Measurements from ENCODE around the gene ANKRD33B. TPM values are rescaled to one million over a fixed set of nuclear protein-coding genes. Genes with fewer than 3 reads are reported as not detected.
"Not testable (repeated sequence)": the region's sequence is repeated elsewhere in the genome, so short reads cannot be mapped to it uniquely, and the experiment has no call there.

ANKRD33B gene
- total and polyA plus RNA-seq, 5 donors: 1.3 to 2.7 (median 2.3) TPM

DNA sequence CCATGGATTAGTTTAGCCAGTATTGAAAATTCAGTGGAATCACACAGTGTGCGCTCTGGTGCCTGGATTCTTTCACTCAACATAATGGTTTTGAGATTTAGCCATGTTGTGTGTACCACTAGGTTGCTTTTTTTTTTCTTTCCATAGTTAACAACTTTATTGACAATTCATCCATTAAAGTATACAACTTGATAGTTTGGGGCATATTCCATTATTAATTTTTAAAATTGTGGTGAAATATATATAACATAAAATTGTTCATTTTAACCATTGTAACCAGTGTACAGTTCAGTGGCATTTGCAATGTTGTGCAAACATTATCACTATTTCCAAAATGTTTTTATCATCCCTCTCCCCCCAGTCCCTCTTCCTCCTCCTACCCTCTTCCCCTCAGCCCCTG, 35.2 kb downstream of the ANKRD33B start:
- Histone ChIP-seq H3K27me3 (ENCODE audit: control insufficient read depth, insufficient read depth) (no peaks in the 10 kb centered on the region), H3K9me3 (ENCODE audit: control insufficient read depth, low read length) (peaks cover 6% of the 10 kb centered on the region), H3K27ac (ENCODE audit: low read length) (no peak overlapping the region), H3K4me1 (ENCODE audit: control insufficient read depth, insufficient read depth, low read length) (peaks cover 6% of the 10 kb centered on the region), H3K4me3 (ENCODE audit: low read length) (no peak overlapping the region)
- WGBS: 99% methylated on average over 1 of the region's 1 CpG
- no peak for DNase-seq
- intact Hi-C loops (cut with DNase I): no loop called here
- ATAC-seq: no peak

DNA sequence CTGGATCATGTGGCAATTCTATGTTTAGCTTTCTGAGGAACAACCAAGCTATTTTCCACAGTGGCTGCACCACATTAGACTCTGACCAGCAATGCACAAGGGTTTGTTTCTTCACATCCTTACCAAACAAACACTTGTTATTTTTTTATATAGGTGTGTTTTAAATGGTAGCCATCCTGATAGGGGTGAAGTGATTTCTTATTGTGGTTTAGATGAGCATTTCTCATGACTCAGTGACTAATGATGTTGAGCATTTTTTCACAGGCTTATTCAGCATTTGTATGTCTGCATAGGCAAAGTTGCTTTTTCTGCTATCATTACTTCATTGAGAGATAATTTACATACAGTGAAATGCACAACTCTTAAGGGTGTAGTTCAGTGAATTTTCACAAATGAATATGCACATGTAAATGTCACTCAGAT, 36.0 kb downstream of the ANKRD33B start:
- no peak for DNase-seq
- H3K27ac ChIP-seq (ENCODE audit: low read length): no peak overlapping the region
- H3K27me3 ChIP-seq (ENCODE audit: control insufficient read depth, insufficient read depth): no peaks in the 10 kb centered on the region
- peaks cover 6% of the 10 kb centered on the region for H3K9me3 ChIP-seq (ENCODE audit: control insufficient read depth, low read length)
- peaks cover 6% of the 10 kb centered on the region for H3K4me1 ChIP-seq (ENCODE audit: control insufficient read depth, insufficient read depth, low read length)
- no peak for ATAC-seq
- no peak overlapping the region for H3K4me3 ChIP-seq (ENCODE audit: low read length)
- intact Hi-C loops (cut with DNase I): no loop called here

DNA sequence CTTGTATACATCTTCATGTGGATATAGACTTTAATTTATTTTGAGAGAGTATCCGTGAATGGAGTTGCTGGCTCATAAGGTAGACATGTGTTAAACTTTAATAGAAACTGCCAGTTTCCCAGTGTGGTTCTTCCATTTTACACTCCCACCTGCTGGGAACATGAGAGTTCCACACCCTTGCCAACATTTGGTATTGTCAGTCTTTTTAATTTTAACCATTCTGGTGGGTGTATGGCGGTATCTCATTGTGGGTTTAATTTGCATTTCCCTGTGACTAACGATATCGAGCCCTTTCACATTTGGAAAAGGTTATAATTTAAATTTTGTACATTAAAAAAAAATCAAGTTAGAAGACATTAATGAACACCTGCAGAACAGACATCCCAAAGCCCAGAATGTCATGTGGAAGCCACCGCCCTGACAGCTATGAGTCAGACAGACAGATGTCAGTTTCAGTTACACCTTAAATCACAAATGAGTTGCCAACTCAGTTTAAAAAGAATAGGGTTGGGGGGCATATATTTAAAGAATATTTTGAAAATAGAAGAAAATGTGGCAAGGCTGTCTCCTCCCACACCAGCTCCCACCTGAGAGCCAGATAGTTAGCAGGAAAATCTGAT, 36.9 kb downstream of the ANKRD33B start:
- no peak for DNase-seq
- no peaks in the 10 kb centered on the region for H3K4me1 ChIP-seq (ENCODE audit: control insufficient read depth, insufficient read depth, low read length)
- no peak overlapping the region for H3K4me3 ChIP-seq (ENCODE audit: low read length)
- no peaks in the 10 kb centered on the region for H3K27me3 ChIP-seq (ENCODE audit: control insufficient read depth, insufficient read depth)
- 90% methylated on average over 5 of the region's 5 CpGs for WGBS
- intact Hi-C loops (cut with DNase I): no loop called here
- ATAC-seq: no peak
- peaks cover 2% of the 10 kb centered on the region for H3K9me3 ChIP-seq (ENCODE audit: control insufficient read depth, low read length)
- no peak overlapping the region for H3K27ac ChIP-seq (ENCODE audit: low read length)

- H3K4me1 ChIP-seq (ENCODE audit: control insufficient read depth, insufficient read depth, low read length): no peaks in the 10 kb centered on the region
- intact Hi-C loops (cut with DNase I): no loop called here
- peaks cover 2% of the 10 kb centered on the region for H3K9me3 ChIP-seq (ENCODE audit: control insufficient read depth, low read length)
- no peak overlapping the region for H3K4me3 ChIP-seq (ENCODE audit: low read length)
- H3K27ac ChIP-seq (ENCODE audit: low read length): peak overlapping the region; percentile 93
- no peaks in the 10 kb centered on the region for H3K27me3 ChIP-seq (ENCODE audit: control insufficient read depth, insufficient read depth)
- peak; percentile 97 to 98 for ATAC-seq
- peak; percentile 90 to 96 (median 96) for DNase-seq
- WGBS: 9% methylated on average over 19 of the region's 19 CpGs
These were observed 37.6 kb downstream of the ANKRD33B start for GRCh38 chr5:10601246-10602030.

DNA sequence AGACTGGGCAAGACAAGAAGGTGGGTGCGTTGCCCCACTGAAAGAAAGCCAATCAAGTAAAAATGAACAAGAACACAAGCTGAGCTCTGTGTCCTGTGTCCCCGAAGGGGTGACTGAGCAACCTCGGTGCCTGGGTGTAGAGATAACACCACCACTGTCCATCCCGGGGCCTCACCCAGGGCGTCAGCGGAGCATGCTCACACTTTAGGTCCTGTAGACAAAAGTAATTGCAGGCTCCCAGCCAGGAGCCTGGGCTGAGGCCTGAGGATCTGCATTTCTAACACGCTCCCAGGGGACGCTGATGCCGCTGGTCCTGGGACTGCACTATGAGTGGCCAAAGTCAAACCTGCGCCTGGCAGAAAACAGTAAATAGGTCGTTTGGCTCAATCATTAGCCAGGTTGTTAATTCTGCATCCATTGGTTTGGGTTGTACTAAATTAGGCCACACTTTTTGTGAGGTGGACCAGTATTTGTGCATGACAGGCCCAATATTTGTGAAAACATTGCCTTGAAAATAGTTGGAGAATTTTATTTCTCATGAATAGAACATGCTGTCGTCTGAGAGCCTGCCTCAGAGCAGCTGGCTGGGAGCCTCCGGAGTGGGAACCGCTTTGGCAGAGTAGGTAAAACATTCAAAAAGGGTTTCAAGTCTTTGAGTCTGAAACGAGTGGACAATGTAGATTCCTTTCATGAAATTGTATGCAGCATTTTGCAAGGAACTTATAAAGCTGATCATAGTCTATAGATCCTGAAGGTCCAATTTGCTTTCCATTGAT, 38.3 kb downstream of the ANKRD33B start:
- Histone ChIP-seq H3K4me1 (ENCODE audit: control insufficient read depth, insufficient read depth, low read length) (peaks cover 2% of the 10 kb centered on the region), H3K4me3 (ENCODE audit: low read length) (no peak overlapping the region), H3K27ac (ENCODE audit: low read length) (peak overlapping the region; percentile 93), H3K9me3 (ENCODE audit: control insufficient read depth, low read length) (no peaks in the 10 kb centered on the region), H3K27me3 (ENCODE audit: control insufficient read depth, insufficient read depth) (no peaks in the 10 kb centered on the region)
- peak; percentile 25 to 45 for ATAC-seq
- 43% methylated on average over 15 of the region's 15 CpGs for WGBS
- peak; percentile 37 to 88 (median 82) for DNase-seq
- intact Hi-C loops (cut with DNase I): no loop called here

DNA sequence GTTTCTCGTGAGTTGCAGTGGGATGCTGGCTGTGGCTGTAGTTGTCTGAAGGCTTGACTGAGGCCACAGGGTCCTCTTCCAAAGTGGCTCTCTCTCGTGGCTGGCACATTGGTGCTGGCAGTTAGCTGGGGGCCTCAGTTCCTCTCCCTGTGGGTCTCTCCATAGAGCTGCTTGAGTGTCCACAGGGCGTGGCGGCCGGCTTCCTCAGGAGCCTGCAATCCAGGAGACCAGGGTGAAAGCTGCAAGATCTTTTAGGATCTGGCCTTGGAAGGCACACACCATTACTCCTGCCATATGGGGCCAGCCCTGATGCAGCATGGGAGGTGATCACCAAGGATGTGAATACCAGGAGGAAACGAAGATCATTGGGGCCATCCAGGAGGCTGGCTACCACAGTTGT, 41.1 kb downstream of the ANKRD33B start:
- H3K9me3 ChIP-seq (ENCODE audit: control insufficient read depth, low read length): no peaks in the 10 kb centered on the region
- no peaks in the 10 kb centered on the region for H3K27me3 ChIP-seq (ENCODE audit: control insufficient read depth, insufficient read depth)
- H3K27ac ChIP-seq (ENCODE audit: low read length): peak overlapping the region; percentile 42
- DNase-seq: peak in 1 of 3 donors; percentile 32
- peaks cover 9% of the 10 kb centered on the region for H3K4me1 ChIP-seq (ENCODE audit: control insufficient read depth, insufficient read depth, low read length)
- no peak for ATAC-seq
- 88% methylated on average over 6 of the region's 6 CpGs for WGBS
- no peak overlapping the region for H3K4me3 ChIP-seq (ENCODE audit: low read length)
- intact Hi-C loops (cut with DNase I): no loop called here

DNA sequence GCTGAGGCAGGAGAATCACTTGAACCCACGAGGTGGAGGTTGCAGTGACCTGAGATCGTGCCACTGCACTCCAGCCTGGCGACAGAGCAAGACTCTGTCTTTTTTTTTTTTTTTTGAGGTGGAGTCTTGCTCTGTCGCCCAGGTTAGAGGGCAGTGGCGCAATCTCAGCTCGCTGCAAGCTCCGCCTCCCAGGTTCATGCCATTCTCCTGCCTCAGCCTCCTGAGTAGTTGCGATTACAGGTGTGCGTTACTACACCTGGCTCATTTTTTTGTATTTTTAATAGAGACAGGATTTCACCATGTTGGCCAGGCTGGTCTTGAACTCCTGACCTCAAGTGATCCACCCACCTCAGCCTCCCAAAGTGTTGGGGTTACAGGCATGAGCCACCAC, 42.8 kb downstream of the ANKRD33B start:
- H3K9me3 ChIP-seq (ENCODE audit: control insufficient read depth, low read length); ATAC-seq; H3K4me1 ChIP-seq (ENCODE audit: control insufficient read depth, insufficient read depth, low read length); intact Hi-C loops (cut with DNase I); H3K4me3 ChIP-seq (ENCODE audit: low read length); DNase-seq; H3K27me3 ChIP-seq (ENCODE audit: control insufficient read depth, insufficient read depth): not testable (repeated sequence)
- WGBS: 91% methylated on average over 9 of the region's 9 CpGs
- H3K27ac ChIP-seq (ENCODE audit: low read length): peak overlapping the region; percentile 74

GRCh38 chr5:10607023-10607665, 43.3 kb downstream of the ANKRD33B start:
- Histone ChIP-seq H3K4me1 (ENCODE audit: control insufficient read depth, insufficient read depth, low read length) (peaks cover 9% of the 10 kb centered on the region), H3K4me3 (ENCODE audit: low read length) (no peak overlapping the region), H3K9me3 (ENCODE audit: control insufficient read depth, low read length) (no peaks in the 10 kb centered on the region), H3K27me3 (ENCODE audit: control insufficient read depth, insufficient read depth) (no peaks in the 10 kb centered on the region), H3K27ac (ENCODE audit: low read length) (peak overlapping the region; percentile 74)
- ATAC-seq (peak; percentile 80 to 85), DNase-seq (peak; percentile 41 to 82 (median 67))
- 21% methylated on average over 13 of the region's 13 CpGs for WGBS
- intact Hi-C loops (cut with DNase I): no loop called here

DNA sequence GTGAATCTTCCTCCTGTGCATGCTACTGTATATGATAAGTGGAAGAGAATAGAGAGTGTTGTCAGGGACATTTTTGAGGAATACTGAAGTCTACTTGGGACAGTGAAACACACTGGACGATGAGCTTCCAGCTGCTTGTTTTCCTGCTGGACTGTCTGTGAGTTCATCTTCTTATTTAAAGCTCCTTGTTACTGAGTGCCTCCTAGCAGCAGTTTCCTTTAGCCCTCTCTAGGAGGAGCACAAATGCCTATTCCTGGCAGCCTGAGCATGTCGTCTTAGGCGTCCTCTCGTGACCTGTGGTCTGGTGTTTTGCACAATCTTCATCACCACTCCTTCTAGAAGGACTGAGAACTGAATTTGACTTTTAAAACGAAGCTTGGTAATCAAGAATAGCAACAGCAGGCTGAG, 43.8 kb downstream of the ANKRD33B start:
- H3K27ac ChIP-seq (ENCODE audit: low read length): peak overlapping the region; percentile 74
- H3K27me3 ChIP-seq (ENCODE audit: control insufficient read depth, insufficient read depth): no peaks in the 10 kb centered on the region
- H3K9me3 ChIP-seq (ENCODE audit: control insufficient read depth, low read length): no peaks in the 10 kb centered on the region
- WGBS: 4% methylated on average over 5 of the region's 5 CpGs
- H3K4me1 ChIP-seq (ENCODE audit: control insufficient read depth, insufficient read depth, low read length): peaks cover 9% of the 10 kb centered on the region
- DNase-seq (peak in 2 of 3 donors; percentile 60 to 73), ATAC-seq (peak; percentile 91 to 94)
- no peak overlapping the region for H3K4me3 ChIP-seq (ENCODE audit: low read length)
- intact Hi-C loops (cut with DNase I): no loop called here

DNA sequence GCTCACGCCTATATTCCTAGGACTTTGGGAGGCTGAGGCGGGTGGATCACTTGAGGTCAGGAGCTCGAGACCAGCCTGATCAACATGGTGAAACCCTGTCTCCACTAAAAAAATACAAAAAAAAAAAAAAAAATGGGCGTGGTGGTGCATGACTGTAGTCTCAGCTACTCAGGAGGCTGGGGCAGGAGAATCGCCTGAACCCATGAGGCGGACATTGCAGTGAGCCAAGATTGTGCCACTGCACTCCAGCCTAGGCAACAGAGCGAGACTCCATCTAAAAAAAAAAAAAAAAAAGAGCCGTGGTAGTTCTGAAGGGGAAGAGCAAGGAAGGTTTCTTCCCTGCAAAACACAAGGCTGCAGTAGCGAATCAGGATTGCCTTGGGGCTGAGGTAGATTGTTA, 44.2 kb downstream of the ANKRD33B start:
- H3K4me3 ChIP-seq (ENCODE audit: low read length); H3K9me3 ChIP-seq (ENCODE audit: control insufficient read depth, low read length); DNase-seq; H3K27me3 ChIP-seq (ENCODE audit: control insufficient read depth, insufficient read depth); H3K4me1 ChIP-seq (ENCODE audit: control insufficient read depth, insufficient read depth, low read length); intact Hi-C loops (cut with DNase I); ATAC-seq: not testable (repeated sequence)
- WGBS: 71% methylated on average over 9 of the region's 9 CpGs
- H3K27ac ChIP-seq (ENCODE audit: low read length): peak overlapping the region; percentile 74
